Spleen (tissue), 13 donors: ENCODE data around the gene ZNG1B. TPM values are rescaled to one million over a fixed set of nuclear protein-coding genes. Genes with fewer than 3 reads are reported as not detected.
"Not testable (repeated sequence)": the region's sequence is repeated elsewhere in the genome, so short reads cannot be mapped to it uniquely, and the experiment has no call there.

Experiments used
- DNase-seq: peaks from one replicate; pipeline ENCODE4 v3.0.0-alpha.2; 2020
- H3K27ac ChIP-seq, 8 donors: fragments of 200-600 bp; sonication (generic) in 7 of 8; 1 replicate in 4 of 8; 2 replicates in 4 of 8; pipeline versions ENCODE4 v1.5.0 to v1.8.0; 2016 to 2021; ENCODE audit warnings: inconsistent platforms in 4 of 8, mild to moderate bottlenecking in 4 of 8, moderate library complexity in 1 of 8
- H3K27me3 ChIP-seq, 7 donors: fragments of 200-600 bp; sonication (generic) in 6 of 7; replicated peaks in 1 of 7; 1 replicate in 4 of 7; 2 replicates in 3 of 7; pipeline versions ENCODE4 v1.5.0 to v1.8.0; 2016 to 2021; ENCODE audit warnings: inconsistent platforms in 3 of 7, mild to moderate bottlenecking in 1 of 7
- H3K36me3 ChIP-seq, 6 donors: fragments of 200-600 bp; sonication (generic) in 5 of 6; 1 replicate in 4 of 6; 2 replicates in 2 of 6; pipeline versions ENCODE4 v1.5.0 to v1.8.0; 2016 to 2021; ENCODE audit warnings: inconsistent platforms in 2 of 6
- H3K4me1 ChIP-seq, 6 donors: fragments of 200-600 bp; sonication (generic) in 5 of 6; 1 replicate in 3 of 6; 2 replicates in 3 of 6; pipeline versions ENCODE4 v1.5.0 to v1.8.0; 2016 to 2021; ENCODE audit warnings: inconsistent platforms in 3 of 6
- H3K4me3 ChIP-seq, 8 donors: fragments of 200-600 bp; sonication (generic) in 7 of 8; 1 replicate in 4 of 8; 2 replicates in 4 of 8; pipeline versions ENCODE4 v1.5.0 to v1.8.0; 2016 to 2021; ENCODE audit warnings: inconsistent platforms in 4 of 8, mild to moderate bottlenecking in 4 of 8, moderate library complexity in 2 of 8
- H3K9me3 ChIP-seq, 8 donors: fragments of 200-600 bp; sonication (generic) in 7 of 8; 1 replicate in 4 of 8; 2 replicates in 4 of 8; pipeline versions ENCODE4 v1.5.0 to v1.8.0; 2016 to 2021; ENCODE audit warnings: inconsistent platforms in 4 of 8
- CTCF ChIP-seq, 11 experiments: fragments of 200-600 bp in 7 of 11; fragments of 450-650 bp in 4 of 11; sonication (generic) in 4 of 11; IDR thresholded peaks in 8 of 11; conservative IDR thresholded peaks in 3 of 11; 1 replicate in 7 of 11; 2 replicates in 4 of 11; pipeline versions ENCODE4 v1.4.0 to v1.8.0; 2016 to 2021; ENCODE audit warnings: antibody characterized with exemption in 11 of 11, inconsistent platforms in 4 of 11, mild to moderate bottlenecking in 1 of 11
- POLR2A ChIP-seq, 3 donors: fragments of 450-650 bp; IDR thresholded peaks; one replicate each; pipeline ENCODE4 v1.5.1; 2017; ENCODE audit warnings: antibody characterized with exemption in 3 of 3, mild to moderate bottlenecking in 1 of 3
- POLR2AphosphoS5 ChIP-seq, 3 donors: sonication (generic); formaldehyde crosslinking; IDR thresholded peaks; one replicate each; pipeline ENCODE4 v1.5.1; 2017; ENCODE audit warnings: antibody characterized with exemption in 3 of 3
- WGBS, 5 donors: extraction: QIAGEN DNeasy Blood & Tissue Kit in 3 of 5; methylation state at CpG; one replicate each; pipeline versions ENCODE4 v1.1.5 to v1.1.7; 2013 to 2018; 5-methylcytosine and 5-hydroxymethylcytosine counted together
- intact Hi-C: fragments of 100-400 bp; cut with DNase I; formaldehyde crosslinking; loops from one replicate; pipeline ENCODE4 v1.15.0; 2023; ENCODE audit warnings: low total_unique reads
- long read RNA-seq, 2 donors: transcript quantifications; one replicate each; lab custom pipeline, GENCODE V29; 2026
- polyA plus RNA-seq, 3 donors: library from polyadenylated mRNA; stranded (reverse); fragments of 200-250 nt; gene quantifications; one replicate each; pipeline ENCODE4 v1.2.1, GENCODE V29; 2013
- total RNA-seq, 7 donors: library from RNA; depleted of rRNA in 3 of 7; stranded (reverse); fragments of >200 nt in 3 of 7; fragmentation: NEBNext Ultra II Directional in 4 of 7; extraction: Animal tissue kit (Norgen Biotek cat#: 25700) in 4 of 7; gene quantifications; one replicate each; pipeline versions ENCODE4 v1.1.0 to v1.2.1, GENCODE V29; 2016 to 2021
- donor health status: healthy with polysubstance abuse.
- donor health status: DM: no; HTN: no; CAD: no; lungs with moderate emphysema.
- donor health status: DM: no; HTN: no; CAD: no.
- donor health status: Bipolar disorder and iron deficiency.
- donor health status: healthy.
- donor health status: DM: no; HTN: no; CAD: no.
- donor health status: DM: yes; HTN: yes; CAD: no.

The ZNG1B gene
- total RNA-seq (10 to 100 TPM; 27.9 to 47.4 (median 34.5) TPM), polyA plus RNA-seq (10 to 100 TPM; 18.6 to 31.9 (median 29.6) TPM)
- long read RNA-seq, donor 1, transcript CBWD2-209 (3 exons, 880 nt) = minor isoform, 6 of 30 reads
- long read RNA-seq, donor 1, transcript CBWD2-201 (15 exons, 1,812 nt) = major isoform, 9 of 30 reads
- long read RNA-seq, donor 1, transcript CBWD2-202 (16 exons, 1,740 nt) = minor isoform, 5 of 30 reads
- long read RNA-seq, donor 1, partial matches to known transcripts = 8 of 30 reads
- long read RNA-seq, donor 1, other reads (novel, unspliced or antisense) = 0 of 30 reads
- long read RNA-seq, donor 2, partial matches to known transcripts = 6 of 15 reads
- long read RNA-seq, donor 2, other reads (novel, unspliced or antisense) = 0 of 15 reads

- H3K4me1 ChIP-seq = peaks cover 0 to 15% (median 0%) of the 10 kb centered on the region in 6 donors
- H3K27me3 ChIP-seq, H3K9me3 ChIP-seq, intact Hi-C loops: not testable (repeated sequence)
- H3K27ac ChIP-seq = peak within 1 kb of the TSS in 6 of 8 donors; percentile 74 to 84 (median 82)
- DNase-seq = peak; percentile 92
- H3K4me3 ChIP-seq = peak within 1 kb of the TSS; percentile 33 to 69 (median 45)
- peaks cover 0 to 10% (median 2%) of the 10 kb centered on the region in 6 donors for H3K36me3 ChIP-seq
- 0 to 6% (median 1%) methylated on average over 12 to 41 of the region's 56 CpGs for WGBS, 5 donors
- TF ChIP-seq POLR2AphosphoS5 (IDR thresholded peaks at IDR 0.05) = peak; percentile 19 to 75 (median 71)
These were observed at the start of gene ZNG1B for GRCh38 chr2:113437508-113438465. Gene ZNG1B, plus strand, starts transcription at chr2:113437691. Its CDS starts 178 bp downstream, at chr2:113437869.

- DNase-seq = no peak
- Histone ChIP-seq H3K36me3 (no peaks in the 10 kb centered on the region), H3K4me1 (peaks cover 0 to 15% (median 4%) of the 10 kb centered on the region in 6 donors), H3K4me3 (peak overlapping the region in 7 of 8 donors; percentile 20 to 60 (median 27)), H3K27ac (peak overlapping the region in 7 of 8 donors; percentile 51 to 84 (median 73)), H3K27me3 (no peaks in the 10 kb centered on the region), H3K9me3 (no peaks in the 10 kb centered on the region)
- intact Hi-C loops = no loop called here
- 2 to 6% (median 3%) methylated on average over 11 of the region's 11 CpGs for WGBS, 5 donors
- TF ChIP-seq CTCF (IDR thresholded peaks at IDR 0.05 in 8 of 11, conservative IDR thresholded peaks at IDR 0.05 in 3 of 11) (peak; percentile 75 to 99 (median 81)), POLR2AphosphoS5 (IDR thresholded peaks at IDR 0.05) (no peak), POLR2A (IDR thresholded peaks at IDR 0.05) (no peak)
These were observed 47.2 kb upstream of the ZNG1B start for GRCh38 chr2:113390124-113390849.

GRCh38 chr2:113391073-113391472 is 46.4 kb upstream of the ZNG1B start:
- Histone ChIP-seq H3K27me3 (no peaks in the 10 kb centered on the region), H3K27ac (peak overlapping the region in 4 of 8 donors; percentile 36 to 74 (median 72)), H3K4me3 (no peak overlapping the region), H3K9me3 (no peaks in the 10 kb centered on the region), H3K4me1 (peaks cover 0 to 15% (median 4%) of the 10 kb centered on the region in 6 donors), H3K36me3 (no peaks in the 10 kb centered on the region)
- TF ChIP-seq POLR2AphosphoS5 (IDR thresholded peaks at IDR 0.05) (no peak), POLR2A (IDR thresholded peaks at IDR 0.05) (no peak), CTCF (IDR thresholded peaks at IDR 0.05 in 8 of 11, conservative IDR thresholded peaks at IDR 0.05 in 3 of 11) (no peak)
- intact Hi-C loops = no loop called here
- no peak for DNase-seq
- WGBS, 5 donors = 65 to 74% (median 71%) methylated on average over 6 of the region's 6 CpGs

- peak in 2 of 3 donors; percentile 34 to 69 for TF ChIP-seq POLR2AphosphoS5 (IDR thresholded peaks at IDR 0.05)
- no peak for TF ChIP-seq CTCF (IDR thresholded peaks at IDR 0.05 in 8 of 11, conservative IDR thresholded peaks at IDR 0.05 in 3 of 11)
- Histone ChIP-seq H3K27me3 (no peaks in the 10 kb centered on the region), H3K4me3 (peak overlapping the region in 4 of 8 donors; percentile 17 to 62 (median 24)), H3K9me3 (no peaks in the 10 kb centered on the region), H3K27ac (peak overlapping the region in 5 of 8 donors; percentile 10 to 73 (median 40)), H3K36me3 (no peaks in the 10 kb centered on the region), H3K4me1 (peaks cover 0 to 32% (median 11%) of the 10 kb centered on the region in 6 donors)
- intact Hi-C loops = no loop called here
- peak; percentile 88 for DNase-seq
- WGBS, 5 donors = 60 to 79% (median 69%) methylated on average over 5 of the region's 5 CpGs
These were observed 31.4 kb upstream of the ZNG1B start for GRCh38 chr2:113406114-113406513.
